ENCODE results near the gene TRAPPC5. TPM values are rescaled to one million over a fixed set of nuclear protein-coding genes. Genes with fewer than 3 reads are reported as not detected.

The TRAPPC5 gene
- total RNA-seq, 1 experiment from 2014 or later = 77.4 TPM

DNA sequence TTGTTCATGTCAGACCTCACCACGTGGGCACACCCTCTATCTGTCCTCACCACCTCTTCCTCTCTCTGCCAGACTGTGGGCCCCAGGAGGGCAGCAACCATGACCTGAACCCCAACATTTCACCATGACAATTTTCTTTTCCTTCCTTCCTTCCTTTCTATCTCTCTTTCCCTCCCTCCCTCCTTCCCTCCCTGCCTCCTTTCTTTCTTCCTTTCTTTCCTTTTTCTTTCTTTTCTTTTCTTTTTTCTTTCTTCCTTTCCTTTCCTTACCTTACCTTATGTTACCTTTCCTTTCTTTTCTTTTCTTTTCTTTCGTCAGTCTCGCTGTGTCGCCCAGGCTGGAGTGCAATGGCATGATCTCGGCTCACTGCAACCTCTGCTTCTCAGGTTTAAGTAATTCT, 30.0 kb downstream of the TRAPPC5 start:
- Histone ChIP-seq H4K91ac (ENCODE audit: insufficient read length, low read depth, low read length) (no peak overlapping the region), H2BK120ac (ENCODE audit: low read depth, low read length, poor library complexity, severe bottlenecking) (no peak overlapping the region), H4K8ac (replicated peaks; ENCODE audit: insufficient read length, low read depth, low read length) (no peak overlapping the region), H3K27me3 (ENCODE audit: insufficient read depth, low read length) (no peaks in the 10 kb centered on the region), H2BK12ac (ENCODE audit: insufficient read length, low read depth, low read length) (no peak overlapping the region), H3K23ac (ENCODE audit: insufficient read length, low read depth, low read length) (no peak overlapping the region), H2BK20ac (ENCODE audit: low read depth, low read length, poor library complexity, severe bottlenecking) (no peak overlapping the region), H3K14ac (ENCODE audit: insufficient read depth, low read length) (no peak overlapping the region), H3K56ac (ENCODE audit: insufficient read length, low read depth, low read length) (no peak overlapping the region), H3K79me2 (ENCODE audit: insufficient read depth, low read length) (no peaks in the 10 kb centered on the region), H3K4me1 (ENCODE audit: insufficient read depth, low read length) (no peaks in the 10 kb centered on the region), H4K20me1 (ENCODE audit: control insufficient read depth, insufficient read depth, insufficient read length) (no peaks in the 10 kb centered on the region), H3K27ac (ENCODE audit: insufficient read length, low read depth, low read length) (no peak overlapping the region), H3T11ph (ENCODE audit: low read length) (no peak overlapping the region), H3K4me2 (ENCODE audit: insufficient read depth, insufficient read length, low read length) (no peak overlapping the region), H2AFZ (ENCODE audit: low read length) (no peak overlapping the region), H3K9me3 (ENCODE audit: control insufficient read depth, low read depth, low read length) (no peaks in the 10 kb centered on the region), H3K79me1 (ENCODE audit: insufficient read depth, low read depth, low read length, poor library complexity, severe bottlenecking) (no peaks in the 10 kb centered on the region), H3K23me2 (ENCODE audit: insufficient read length, low read depth, low read length, poor library complexity, severe bottlenecking) (no peaks in the 10 kb centered on the region), H2BK5ac (ENCODE audit: insufficient read length, low read length) (no peak overlapping the region), H4K5ac (ENCODE audit: insufficient read length, low read depth, low read length) (no peak overlapping the region), H3K18ac (ENCODE audit: insufficient read length, low read depth, low read length) (no peak overlapping the region), H2AK5ac (ENCODE audit: insufficient read length, low read length) (no peak overlapping the region), H3K4ac (ENCODE audit: low read depth, low read length) (no peak overlapping the region), H2BK15ac (ENCODE audit: low read depth, low read length) (no peak overlapping the region; the same call in 1 of the 2 replicates), H3K9ac (ENCODE audit: extremely low read depth, insufficient read length, low read length) (no peak overlapping the region)
- Mint-ChIP-seq H3K4me3 (no peak overlapping the region), H3K36me3 (ENCODE audit: insufficient read depth in 1 of 3, low read depth in 3 of 3) (no peaks in the 10 kb centered on the region), H3K9me3 (no peaks in the 10 kb centered on the region), H3K27me3 (ENCODE audit: low read depth) (peaks cover 15% of the 10 kb centered on the region), H3K4me1 (peaks cover 0 to 4% of the 10 kb centered on the region in 2 experiments; a peak in 2 of 4 replicates), H3K27ac (0 out of 7 replicates have a peak overlapping the region, but pooled peaks of 1 of the 3 experiments have one; percentile 48)
- no peak for TF ChIP-seq CTCF (conservative IDR thresholded peaks at IDR 0.05)
- no peak for DNase-seq
- no CpG with 5 or more reads among the region's 5 CpGs for WGBS (ENCODE audit: extremely low coverage, insufficient read length, low lambda C conversion rate)

All from H9 (cell line).